GM13976 (cell line): ENCODE data around the gene CERS6.

Experiments
- DNase-seq: peaks from one replicate; pipeline ENCODE4 v3.0.0; 2012; ENCODE audit warnings: low spot score
- in situ Hi-C: fragments of 300-500 bp; cut with MboI; formaldehyde crosslinking; loops from one replicate; pipeline ENCODE4 v1.12.0; 2022; ENCODE audit warnings: low sequenced_read_pairs, mixed read lengths, inconsistent platforms; ENCODE audit not compliant: unreplicated experiment
- TF ChIP-seq, protein P1 (sequence below): IDR thresholded peaks from 2 replicates; pipeline ENCODE4 v1.5.1; 2012; ENCODE audit warnings: borderline replicate concordance, mild to moderate bottlenecking; ENCODE audit not compliant: insufficient read depth; ENCODE audit errors: extremely low read depth, missing control alignments, control extremely low read depth

Gene CERS6

DNA sequence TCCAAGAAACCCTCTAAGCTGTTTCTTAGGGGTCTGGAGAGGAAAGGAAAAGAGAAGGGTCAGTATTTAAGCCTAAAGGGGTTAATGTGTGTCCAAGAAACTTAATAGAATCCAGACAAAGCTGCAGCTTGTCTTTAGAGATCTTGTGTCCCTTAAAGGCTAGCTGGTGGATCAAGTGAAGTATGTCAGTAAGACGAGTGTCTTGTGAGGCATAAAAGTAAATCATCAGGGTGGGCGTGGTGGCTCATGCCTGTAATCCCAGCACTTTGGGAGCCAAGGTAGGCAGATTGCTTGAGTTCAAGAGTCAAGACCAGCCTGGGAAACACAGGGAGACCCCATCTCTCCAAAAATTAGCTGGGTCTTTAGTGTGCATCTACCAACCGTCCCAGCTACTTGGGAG lies 47.8 kb downstream of the CERS6 start:
- TF ChIP-seq, protein P1, sequence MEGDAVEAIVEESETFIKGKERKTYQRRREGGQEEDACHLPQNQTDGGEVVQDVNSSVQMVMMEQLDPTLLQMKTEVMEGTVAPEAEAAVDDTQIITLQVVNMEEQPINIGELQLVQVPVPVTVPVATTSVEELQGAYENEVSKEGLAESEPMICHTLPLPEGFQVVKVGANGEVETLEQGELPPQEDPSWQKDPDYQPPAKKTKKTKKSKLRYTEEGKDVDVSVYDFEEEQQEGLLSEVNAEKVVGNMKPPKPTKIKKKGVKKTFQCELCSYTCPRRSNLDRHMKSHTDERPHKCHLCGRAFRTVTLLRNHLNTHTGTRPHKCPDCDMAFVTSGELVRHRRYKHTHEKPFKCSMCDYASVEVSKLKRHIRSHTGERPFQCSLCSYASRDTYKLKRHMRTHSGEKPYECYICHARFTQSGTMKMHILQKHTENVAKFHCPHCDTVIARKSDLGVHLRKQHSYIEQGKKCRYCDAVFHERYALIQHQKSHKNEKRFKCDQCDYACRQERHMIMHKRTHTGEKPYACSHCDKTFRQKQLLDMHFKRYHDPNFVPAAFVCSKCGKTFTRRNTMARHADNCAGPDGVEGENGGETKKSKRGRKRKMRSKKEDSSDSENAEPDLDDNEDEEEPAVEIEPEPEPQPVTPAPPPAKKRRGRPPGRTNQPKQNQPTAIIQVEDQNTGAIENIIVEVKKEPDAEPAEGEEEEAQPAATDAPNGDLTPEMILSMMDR: no peak
- DNase-seq: no peak
- in situ Hi-C loops: no loop called here

DNA sequence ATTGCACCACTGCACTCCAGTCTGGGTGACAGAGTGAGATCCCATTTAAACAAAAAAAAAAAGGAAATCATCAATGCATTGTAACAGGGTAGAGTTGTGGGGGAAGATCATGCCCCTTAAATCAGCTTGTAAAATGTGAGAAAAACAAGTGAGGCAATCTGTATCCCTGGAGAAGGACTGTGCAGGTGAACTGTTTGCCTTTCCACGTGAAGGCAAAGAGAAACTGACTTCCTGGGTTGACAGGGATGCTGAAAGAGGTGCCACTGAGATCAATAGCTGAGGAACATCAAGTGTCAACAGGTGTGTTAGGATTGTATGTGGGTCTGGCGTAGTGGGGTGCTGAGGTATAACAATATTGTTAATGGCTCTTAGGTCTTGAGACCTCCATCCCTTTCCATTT lies 48.3 kb downstream of the CERS6 start:
- TF ChIP-seq, protein P1: no peak
- in situ Hi-C loops: no loop called here
- DNase-seq: no peak

DNA sequence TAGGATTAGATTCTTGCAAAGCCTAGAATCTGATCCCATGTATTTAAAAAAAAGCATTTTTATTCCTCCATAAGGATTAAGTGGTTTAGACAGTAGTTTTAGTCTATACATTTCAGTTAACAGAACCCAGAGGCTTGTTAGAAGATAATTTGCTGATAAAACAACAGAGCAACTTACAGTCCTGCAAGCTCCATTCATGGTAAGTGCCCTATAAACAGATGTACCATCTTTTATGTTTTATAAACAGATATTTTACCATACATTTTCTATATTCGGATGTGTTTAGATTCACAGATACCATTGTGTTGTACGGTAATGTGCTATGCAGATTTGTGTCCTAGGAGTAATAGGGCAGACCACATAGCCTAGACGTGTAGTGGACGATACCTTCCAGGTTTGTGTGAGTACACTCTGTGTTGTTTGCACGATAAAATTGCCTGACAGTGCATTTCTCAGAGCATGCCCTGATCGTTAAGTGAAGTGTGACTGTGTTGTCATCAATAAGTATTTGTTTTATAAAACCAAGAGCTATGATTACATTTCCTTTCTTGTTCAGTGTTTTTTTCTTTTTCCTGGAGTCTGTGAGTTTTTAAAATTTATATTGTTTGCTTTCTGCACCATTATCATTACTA lies 54.2 kb downstream of the CERS6 start:
- in situ Hi-C loops: no loop called here
- TF ChIP-seq, protein P1: no peak
- no peak for DNase-seq

DNA sequence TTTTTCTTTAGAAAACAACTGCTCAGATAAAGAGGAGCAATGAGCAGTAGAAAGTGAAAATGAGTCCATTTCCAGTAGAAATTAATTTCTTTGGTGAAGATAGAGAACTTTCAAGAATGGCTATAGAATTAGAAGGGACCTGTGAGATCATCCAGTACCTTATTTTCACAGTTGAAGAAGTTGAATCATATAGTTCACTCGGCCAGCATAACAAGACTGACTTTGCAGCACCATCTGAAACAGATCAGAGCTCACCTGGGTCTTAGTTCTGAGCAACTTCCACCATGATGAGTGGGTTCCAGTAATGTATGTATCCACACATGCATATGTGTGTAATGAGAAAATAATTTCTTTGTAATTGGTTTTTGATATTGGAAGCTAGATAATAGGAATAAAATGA lies 58.6 kb downstream of the CERS6 start:
- DNase-seq: no peak
- TF ChIP-seq, protein P1: no peak
- in situ Hi-C loops: no loop called here

DNA sequence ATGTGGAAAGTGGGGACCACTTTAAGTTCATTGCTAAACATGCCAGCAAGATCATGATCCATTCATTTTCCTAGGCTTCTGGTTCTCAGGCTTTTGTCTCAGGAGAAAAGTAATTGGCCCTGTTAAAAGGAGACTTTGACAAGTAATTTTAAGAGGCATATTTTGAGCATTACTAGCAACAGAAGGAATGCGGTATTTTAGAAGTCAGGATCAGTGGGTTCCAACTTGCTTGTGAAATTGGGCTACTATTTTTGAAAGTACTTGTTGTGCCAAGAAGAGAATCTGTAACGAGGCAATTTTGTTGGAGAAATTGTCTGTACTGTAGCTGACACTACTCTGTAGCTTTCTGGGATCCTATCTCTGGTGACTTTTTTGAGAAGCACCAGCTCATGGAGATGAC lies 59.4 kb downstream of the CERS6 start:
- TF ChIP-seq, protein P1: no peak
- DNase-seq: no peak
- in situ Hi-C loops: no loop called here

DNA sequence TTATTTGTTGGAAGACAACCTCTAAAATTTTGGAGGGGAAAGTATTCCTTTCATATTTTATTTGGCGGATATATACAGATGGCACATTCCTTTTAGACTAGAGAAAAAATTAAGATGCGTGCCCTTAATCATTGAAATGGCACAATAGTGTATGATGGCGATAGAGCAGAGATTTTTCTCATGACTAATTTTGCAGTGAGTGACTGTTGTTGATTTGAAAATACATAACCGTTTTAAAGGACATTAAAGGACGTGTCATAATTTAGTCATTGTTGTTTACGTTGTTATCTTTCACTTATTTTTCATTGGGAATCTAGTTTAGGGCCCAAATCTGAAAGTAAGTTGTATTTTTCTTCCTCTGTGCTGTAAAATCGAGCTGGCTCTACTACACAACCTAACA lies 61.7 kb downstream of the CERS6 start:
- DNase-seq: no peak
- in situ Hi-C loops: no loop called here
- TF ChIP-seq, protein P1: no peak
